ENCODE data around the gene DHRS1.
"Not testable (repeated sequence)": the region's sequence is repeated elsewhere in the genome, so short reads cannot be mapped to it uniquely, and the experiment has no call there.

Gene DHRS1

DNA sequence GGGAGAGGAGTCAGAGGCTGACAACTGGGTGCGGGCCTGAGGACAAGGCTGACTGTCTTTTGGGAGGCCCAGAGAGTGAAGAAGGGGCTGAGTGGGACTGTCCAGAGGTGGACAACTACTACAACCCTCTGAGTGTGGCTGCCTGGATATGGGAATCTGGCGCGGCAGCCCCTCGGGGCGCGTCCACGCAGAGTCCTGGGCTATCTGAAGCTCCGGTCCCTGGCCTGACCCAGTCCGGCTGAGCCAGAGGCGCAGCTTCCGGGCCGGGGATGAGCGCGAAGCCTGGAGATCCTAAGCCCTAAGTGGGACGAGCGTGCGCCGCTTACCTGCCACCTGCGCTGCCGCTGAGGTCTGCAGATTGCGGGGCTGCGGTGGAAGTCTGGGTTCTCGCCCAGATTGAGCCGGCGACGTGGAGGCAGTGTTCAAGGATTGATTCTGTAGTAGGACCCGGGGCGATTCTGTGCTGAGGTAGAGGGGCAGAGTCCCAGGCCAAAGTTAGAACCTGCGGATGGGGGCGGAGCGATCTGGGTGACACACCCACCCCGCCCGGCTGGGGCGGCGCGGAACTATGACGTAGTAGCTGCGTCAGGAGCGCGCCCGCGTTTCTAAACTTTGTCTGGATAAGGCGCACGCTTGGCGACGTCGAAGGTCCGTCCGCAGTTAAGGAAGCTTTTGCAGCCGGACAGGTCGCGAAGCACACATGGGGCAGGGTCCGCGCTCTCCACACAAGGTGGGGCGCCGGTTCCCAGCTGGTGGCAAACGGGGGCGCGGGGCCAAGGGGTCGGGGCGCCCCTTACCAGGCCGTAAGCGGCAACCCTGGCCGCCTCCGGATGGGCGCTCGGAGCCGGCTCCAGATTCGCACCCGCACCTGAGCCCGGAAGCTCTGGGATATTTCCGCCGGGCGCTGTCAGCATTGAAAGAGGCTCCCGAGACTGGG is at the start of gene DHRS1, which contains the start of gene NOP9:
Gene DHRS1 (minus strand): TSS at position 526 of the 937 bp plus-strand sequence. CDS start 674 bp downstream, outside the sequence.
Gene NOP9 (plus strand): TSS at position 596 of the 937 bp plus-strand sequence. CDS start 105 bp downstream, at position 701.
- DNase-seq, result peak; percentile 72

DNA sequence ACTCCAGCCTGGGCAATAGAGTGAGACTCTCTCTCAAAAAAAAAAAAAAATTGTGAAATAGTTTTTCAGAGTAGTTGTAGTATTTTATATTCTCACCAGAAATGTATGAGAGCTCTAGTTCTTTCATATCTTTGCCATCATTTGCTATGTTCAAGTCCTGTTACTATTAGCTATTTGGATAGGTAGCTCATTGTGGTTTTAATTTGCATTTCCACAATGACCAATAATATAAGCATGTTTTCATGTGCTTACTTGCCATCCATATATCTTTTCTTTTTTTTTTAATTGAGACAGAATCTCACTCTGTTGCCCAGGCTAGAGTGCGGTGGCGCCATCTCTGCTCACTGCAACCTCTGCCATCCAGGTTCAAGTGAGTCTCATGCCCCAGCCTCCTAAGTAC is 48.6 kb upstream of the DHRS1 start:
- no peak for DNase-seq

DNA sequence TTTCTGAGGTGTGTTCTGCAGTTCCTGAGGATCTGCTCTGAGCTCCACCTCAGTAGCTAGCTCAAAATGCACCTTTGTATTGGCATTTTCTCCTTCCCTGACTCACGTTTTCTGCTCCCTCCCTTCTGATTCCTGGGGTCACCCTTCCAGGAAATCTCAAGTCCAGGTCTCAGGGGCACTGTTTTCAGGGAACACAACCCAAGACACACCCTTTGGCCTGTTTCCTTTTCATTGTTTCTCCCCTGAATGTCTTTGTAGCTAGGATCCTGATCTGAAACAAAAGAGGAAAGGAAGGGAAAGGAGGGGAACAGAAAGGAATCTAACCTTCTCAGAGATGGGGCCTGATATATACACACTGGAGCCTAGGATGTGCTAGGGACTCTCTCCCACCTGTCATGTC is 47.6 kb upstream of the DHRS1 start:
- DNase-seq, result no peak

DNA sequence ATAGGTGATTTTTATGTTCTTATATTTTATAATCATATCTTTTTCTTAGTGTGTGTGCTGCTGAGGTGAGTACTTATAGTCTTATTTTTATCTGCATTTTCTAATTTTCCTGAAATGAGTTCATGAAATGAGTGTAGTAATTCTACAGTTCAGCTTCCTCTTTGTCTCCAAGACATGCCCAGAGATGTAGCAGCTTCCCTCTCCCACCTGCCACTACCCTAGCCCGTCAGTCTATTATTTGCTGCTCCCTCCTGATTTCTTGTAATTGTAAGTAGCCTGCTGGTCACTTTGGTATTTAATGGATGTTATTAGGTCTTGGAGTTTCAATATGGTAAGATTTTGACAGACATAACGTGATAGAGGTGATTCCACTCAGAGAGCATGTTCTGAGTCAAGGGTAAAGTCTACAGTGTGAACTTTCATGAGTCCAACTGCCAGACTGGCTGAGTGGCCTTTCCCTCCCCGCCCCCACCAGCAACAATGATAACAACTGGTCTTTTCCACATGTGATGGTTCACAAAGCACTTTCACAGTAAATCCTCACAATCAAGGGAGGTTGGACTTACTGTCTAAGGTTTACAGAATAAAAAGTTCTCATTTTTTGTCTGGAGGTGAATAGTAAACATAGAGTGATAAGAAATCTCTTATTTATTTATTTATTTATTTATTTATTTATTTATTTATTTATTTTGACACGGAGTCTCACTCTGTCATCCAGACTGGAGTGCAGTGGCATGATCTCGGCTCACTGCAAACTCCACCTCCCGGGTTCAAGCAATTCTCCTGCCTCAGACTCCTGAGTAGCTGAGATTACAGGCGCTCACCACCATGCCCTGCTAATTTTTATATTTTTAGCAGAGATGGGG is 44.4 kb upstream of the DHRS1 start:
- no peak for DNase-seq

DNA sequence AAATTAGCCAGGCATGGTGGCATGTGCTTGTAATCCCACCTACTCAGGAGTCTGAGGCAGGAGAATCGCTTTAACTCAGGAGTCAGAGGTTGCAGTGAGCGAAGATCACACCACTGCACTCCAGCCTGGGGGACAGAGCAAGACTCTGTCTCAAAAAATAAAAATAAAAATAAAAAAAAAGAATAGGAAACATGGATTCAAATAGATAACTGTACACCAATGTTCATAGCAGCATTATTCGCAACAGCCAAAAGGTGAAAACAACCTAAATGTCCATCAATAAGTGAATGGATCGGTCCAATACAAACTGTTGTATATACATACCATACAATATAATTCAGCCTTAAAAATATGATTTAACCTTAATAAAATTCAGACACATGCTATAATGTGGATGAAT is 43.3 kb upstream of the DHRS1 start:
- DNase-seq, result no peak

- no peak for DNase-seq
Measured at GRCh38 chr14:24340606-24341005, 41.0 kb upstream of the DHRS1 start.

- DNase-seq, result no peak
Measured at GRCh38 chr14:24339284-24340151, 39.9 kb upstream of the DHRS1 start, which contains the start of gene RIPK3. Gene RIPK3 (minus strand): TSS chr14:24339991. CDS start chr14:24339826, 165 bp downstream.

GRCh38 chr14:24338843-24339242 is 39.3 kb upstream of the DHRS1 start:
- no peak for DNase-seq

GRCh38 chr14:24337824-24338175 is 38.2 kb upstream of the DHRS1 start:
- no peak for DNase-seq

DNA sequence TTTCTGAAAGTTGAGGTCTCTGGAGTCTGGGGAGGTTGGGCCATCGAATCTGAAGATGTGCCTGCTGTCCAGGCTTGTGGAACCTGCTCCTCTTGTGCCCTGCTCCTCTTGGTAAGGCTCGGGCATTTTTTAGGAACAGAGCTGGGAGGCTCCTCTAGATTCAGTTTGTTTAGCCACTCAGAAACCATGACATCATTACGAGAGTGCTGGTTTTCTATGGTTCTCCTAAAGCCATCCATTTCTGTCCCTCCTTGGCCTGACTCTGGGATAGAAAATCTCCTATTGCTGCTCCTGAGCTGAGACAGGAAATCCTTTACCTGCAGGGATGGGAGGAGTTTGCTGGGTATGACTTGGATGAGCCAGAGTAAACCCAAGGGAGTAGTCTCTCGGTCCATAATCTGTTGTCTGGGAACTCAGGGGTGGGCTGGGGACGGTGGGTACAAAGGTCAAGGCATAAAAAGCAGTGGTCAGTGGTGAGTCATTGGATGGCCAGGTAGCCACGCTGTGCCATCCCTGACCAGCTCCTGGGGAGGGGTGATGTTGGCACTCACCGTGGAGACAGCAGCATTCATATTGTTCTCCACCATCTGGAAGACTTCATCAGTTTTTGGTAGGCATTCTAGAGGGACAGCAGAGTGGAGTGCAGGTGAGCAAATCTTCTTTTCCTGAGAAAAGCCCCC is 37.7 kb upstream of the DHRS1 start:
- DNase-seq, result no peak

- DNase-seq, result no peak
Measured at GRCh38 chr14:24335461-24336171, 36.0 kb upstream of the DHRS1 start.

DNA sequence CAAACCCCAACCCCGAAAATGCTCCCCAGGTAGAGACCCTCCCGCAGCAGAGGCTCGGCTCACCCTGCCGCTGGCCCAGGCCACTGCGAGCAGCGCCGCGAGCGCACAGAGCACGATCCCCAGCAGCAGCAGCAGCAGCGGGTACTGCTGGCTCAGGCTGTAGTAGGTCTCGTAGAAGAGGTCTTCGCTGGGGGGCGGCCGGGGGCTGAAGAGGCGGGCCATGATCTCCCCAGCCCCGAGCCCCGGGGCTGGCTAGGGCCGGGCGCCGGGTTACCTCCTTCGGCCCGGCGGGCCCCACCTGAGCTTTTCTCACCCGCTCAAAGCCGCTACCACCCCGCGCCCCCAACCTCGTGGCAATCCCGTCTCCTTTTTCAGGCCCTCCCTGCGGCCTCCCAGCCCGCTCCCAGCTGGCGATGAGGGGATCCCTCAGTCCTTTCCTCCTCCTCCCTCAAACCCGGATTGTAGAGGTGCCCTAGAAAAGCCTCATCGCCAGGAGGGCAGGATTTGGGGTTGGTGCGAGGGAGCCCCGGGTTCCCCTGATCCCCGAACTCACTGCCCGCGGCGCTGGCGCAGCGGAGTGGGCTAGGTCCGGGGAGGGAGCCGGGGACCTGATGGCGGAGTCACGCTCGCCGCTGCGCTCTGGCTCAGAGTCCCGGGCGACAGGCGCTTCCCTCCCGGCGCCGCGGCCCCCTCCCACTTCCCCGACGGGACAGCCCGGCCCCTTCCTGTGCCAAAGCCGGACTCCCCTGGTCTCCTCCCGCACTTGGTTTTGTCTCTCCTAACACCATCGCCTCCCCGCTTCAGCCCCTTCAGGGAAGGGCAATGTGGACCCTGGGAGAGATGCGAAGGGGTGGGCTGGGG is 35.1 kb upstream of the DHRS1 start, which contains the start of gene ADCY4:
Gene ADCY4 (minus strand): TSS at position 641 of the 861 bp plus-strand sequence. CDS start 419 bp downstream, at position 222.
- no peak for DNase-seq

DNA sequence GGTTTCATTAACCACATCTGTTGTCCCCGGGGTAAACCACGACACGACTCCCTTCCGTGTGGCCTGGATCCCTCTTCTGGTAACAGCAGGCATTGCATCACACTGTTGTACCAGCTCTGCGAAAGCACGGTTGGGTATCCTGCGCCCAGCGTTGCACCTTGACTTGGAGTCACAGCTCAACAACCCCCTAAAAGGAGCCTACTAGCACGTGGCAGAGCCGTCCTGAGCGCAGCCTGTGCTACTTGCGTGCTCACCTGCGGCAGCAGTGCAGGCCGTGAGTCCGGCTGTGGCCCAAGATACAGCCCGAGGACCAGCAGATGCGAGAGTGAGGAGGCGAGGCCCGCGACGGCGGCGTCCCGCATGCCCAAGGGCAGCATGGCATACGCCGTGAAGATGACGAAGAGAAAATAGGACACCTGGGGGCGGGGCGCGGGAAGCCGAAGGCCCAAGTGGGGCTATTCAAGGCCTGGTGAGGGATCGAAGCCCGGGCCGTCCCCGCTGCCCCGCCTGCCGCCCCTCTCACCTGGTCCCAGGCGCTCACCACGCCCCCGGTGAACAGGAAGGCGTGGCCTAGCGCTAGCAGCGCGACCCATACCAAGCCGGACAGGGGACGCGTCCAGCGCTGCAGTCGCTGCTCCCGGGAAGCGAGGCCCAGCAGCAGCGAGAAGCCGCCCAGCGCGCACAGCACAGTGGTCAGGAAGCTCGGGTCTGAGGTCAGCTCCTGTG is 32.9 kb upstream of the DHRS1 start:
- DNase-seq, result peak; percentile 49

DNA sequence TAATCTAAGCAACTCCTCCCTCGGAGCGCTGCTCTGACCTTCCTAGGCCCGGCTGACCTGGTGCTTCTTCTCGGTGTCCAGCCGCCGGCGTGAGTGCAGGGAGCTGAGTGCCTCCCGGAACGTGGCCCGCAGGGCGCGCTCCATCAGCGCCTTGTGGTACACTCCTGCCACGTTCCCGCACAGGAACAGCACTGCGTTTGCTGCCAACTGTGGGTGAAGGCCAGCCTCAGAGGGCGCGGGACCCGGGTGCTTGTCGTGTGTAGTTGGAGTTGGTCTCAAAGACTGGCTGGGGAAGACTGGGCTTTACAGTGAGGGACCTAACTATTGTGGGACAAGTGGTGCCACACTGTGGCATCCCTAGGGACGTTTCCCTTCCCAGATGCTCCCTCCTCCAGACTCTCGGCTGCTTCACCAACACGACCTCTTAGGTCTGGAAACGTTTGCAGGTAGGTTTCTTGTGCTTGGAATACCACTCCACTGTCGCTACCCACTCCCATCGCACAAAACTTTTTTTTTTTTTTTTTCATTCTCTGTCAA is 32.2 kb upstream of the DHRS1 start:
- no peak for DNase-seq

- DNase-seq, result no peak
Measured at GRCh38 chr14:24330973-24331674, 31.5 kb upstream of the DHRS1 start.

GRCh38 chr14:24329736-24330135 is 30.2 kb upstream of the DHRS1 start:
- no peak for DNase-seq

DNA sequence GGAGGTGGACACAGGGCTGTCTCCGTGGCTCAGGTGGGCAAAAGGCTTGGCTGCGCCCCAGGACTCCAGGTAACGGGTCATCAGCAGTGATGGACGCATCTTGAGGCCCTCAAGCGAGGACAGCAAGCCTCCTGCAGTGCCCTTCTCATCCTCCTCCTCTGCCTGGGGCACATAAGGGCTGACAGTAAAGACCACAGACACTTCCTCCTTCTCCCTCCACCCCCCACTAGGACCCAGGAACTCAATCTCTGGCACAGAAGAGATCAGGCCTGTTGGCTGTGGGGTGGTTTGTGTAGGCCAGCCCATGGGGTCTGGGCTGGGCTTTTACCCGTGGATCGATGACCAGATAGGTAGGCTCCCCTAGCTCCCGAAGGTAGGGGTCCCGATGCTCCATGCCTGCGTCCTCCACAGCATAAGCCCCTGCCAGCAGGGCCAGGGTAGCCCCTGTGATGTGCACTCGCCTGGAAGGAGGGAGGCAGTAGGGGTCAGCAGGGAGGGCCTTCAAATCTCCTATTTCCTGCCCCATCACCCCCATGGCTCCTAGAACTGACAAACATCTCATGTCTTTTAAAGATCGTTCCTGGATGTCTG is 29.6 kb upstream of the DHRS1 start:
- DNase-seq, result no peak

DNA sequence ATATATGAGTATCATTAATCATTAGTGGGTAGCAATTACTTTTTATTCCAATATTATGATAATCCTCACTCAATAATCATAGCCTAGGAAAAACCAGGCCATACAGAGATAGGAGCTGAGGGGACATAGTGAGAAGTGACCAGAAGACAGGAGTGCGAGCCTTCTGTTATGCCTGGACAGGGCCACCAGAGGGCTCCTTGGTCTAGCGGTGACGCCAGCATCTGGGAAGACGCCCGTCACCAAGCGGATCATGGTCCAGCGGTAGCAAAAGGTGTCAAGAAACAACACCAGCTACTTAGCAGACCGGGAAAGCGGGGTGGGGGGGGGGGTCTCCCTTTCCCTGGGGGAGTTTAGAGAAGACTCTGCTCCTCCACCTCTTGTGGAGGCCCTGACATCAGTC is 28.3 kb upstream of the DHRS1 start:
- not testable (repeated sequence) for DNase-seq

Data from NCI-H1092 treated with DMSO at 0.1 percent for 48 hours (cell line).